GM10266 (cell line): ENCODE results near the gene ADAT1.

Experiments used
- DNase-seq: peaks from one replicate; pipeline ENCODE4 v3.0.0; 2012; ENCODE audit errors: extremely low spot score
- CTCF ChIP-seq: IDR thresholded peaks from 2 replicates; pipeline ENCODE4 v1.5.1; 2012; ENCODE audit warnings: mild to moderate bottlenecking, low read depth; ENCODE audit not compliant: control insufficient read depth, insufficient read depth; ENCODE audit errors: missing control alignments

ADAT1 gene, protein sequence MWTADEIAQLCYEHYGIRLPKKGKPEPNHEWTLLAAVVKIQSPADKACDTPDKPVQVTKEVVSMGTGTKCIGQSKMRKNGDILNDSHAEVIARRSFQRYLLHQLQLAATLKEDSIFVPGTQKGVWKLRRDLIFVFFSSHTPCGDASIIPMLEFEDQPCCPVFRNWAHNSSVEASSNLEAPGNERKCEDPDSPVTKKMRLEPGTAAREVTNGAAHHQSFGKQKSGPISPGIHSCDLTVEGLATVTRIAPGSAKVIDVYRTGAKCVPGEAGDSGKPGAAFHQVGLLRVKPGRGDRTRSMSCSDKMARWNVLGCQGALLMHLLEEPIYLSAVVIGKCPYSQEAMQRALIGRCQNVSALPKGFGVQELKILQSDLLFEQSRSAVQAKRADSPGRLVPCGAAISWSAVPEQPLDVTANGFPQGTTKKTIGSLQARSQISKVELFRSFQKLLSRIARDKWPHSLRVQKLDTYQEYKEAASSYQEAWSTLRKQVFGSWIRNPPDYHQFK

GRCh38 chr16:75622761-75623605 lies at the start of gene ADAT1:
ADAT1 (minus strand) TSS chr16:75623281; CDS start chr16:75620799, 2,482 bp downstream.
- no peak for TF ChIP-seq CTCF
- peak; percentile 87 for DNase-seq

- DNase-seq: no peak
- no peak for TF ChIP-seq CTCF
Measured at GRCh38 chr16:75667503-75667902, 44.4 kb upstream of the ADAT1 start.

DNA sequence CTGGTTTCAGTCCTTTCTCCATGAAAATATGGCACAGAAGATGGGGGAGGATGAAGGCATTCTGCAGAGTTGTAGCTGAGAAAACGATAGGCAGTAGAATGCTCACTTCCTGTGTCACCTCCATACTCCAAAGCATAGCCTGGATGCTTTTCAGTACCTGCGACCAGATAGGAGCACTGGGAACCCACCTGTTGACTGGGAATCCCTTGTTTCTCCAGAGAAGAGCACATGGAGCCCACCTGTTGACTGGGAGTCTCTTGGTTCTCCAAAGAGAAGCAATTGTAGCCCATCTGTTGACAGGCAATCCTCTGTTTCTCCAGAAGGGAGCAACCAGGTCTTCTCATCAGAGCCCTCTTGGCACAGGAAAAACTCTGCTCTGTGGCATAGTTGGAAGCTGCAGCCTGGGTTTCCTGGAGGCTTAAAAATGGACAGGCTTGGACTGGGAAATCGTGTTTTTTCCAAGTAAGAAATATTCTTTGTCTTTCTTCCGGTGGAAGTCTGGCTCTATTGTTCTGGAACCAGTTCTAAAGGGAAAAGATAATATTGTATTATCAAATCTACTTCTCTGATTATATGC lies 37.7 kb upstream of the ADAT1 start:
- no peak for DNase-seq

DNA sequence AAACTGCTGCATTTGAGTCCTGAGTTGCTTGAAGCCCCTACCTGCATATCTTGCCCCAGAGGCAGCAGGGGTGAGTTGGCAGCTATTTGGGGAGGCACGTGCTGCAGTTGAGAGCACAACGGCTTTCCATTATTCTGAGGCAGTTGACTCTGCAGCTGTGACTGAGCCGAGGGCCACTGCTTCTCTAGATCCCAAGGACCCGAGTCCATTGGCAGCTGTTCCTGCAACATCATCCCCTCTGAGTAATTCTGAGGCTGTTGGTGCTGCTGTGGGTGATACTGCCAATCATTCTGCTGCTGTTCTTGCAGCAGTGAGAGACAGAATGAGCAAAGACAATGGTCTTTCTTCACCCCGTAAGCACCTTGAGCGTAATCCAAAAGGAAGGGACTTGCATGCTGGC lies 37.2 kb upstream of the ADAT1 start:
- TF ChIP-seq CTCF: no peak
- DNase-seq: no peak

More for the DNA sequence above, 37.7 kb upstream of the ADAT1 start:
- no peak for TF ChIP-seq CTCF

DNA sequence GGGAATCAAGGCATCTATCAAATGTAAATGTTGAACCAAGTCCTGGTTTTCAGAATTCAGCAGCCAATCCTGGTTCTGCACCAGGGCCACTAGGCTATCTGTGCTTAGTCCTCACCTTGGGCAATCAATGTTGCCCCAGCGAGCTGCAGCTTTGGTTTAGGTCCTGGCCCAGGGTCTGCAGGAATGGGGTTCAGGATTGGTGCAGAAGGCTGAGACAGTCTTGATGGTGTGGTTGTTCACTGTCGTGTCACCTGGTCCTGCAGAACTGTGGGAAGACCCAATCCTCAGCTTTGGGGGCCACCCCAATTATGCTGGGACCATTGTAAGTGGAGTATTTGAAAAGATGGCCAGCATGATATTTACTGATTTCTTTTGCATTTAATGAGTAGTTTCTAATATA lies 35.1 kb upstream of the ADAT1 start:
- TF ChIP-seq CTCF: no peak
- DNase-seq: no peak

DNA sequence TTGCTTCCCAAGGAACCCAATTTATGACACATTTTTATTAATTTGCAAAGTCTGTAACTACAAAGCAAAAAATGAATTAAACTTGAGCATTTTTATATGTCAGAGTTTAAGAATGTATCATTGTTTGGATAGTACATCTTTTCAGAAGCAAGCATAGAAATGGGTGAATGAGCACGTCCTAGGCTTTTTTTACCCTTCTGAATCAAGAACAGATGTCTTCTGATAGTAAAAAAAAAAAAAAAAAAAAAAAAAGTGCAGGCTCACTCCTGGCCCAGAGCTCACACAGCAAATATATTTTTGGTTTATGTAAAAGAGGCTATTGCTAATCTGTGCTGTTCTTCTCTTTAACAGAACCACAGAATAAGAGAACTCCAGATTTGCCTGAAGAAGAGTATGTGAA lies 30.8 kb upstream of the ADAT1 start:
- TF ChIP-seq CTCF: no peak
- DNase-seq: no peak
